Amygdala (tissue), 56 donors: ENCODE results near the gene CCDC73.

Experiments
- DNase-seq, 56 donors: peaks; one replicate each; lab custom pipeline; 2025; lab: John Stamatoyannopoulos, UW

CCDC73 gene

GRCh38 chr11:32555895-32556294 lies 238.6 kb downstream of the CCDC73 start:
- no peak for DNase-seq

- no peak for DNase-seq
Observed at GRCh38 chr11:32555091-32555490, 239.4 kb downstream of the CCDC73 start.
